ENCODE data around the gene FBXW8.

- TF ChIP-seq, protein P1, sequence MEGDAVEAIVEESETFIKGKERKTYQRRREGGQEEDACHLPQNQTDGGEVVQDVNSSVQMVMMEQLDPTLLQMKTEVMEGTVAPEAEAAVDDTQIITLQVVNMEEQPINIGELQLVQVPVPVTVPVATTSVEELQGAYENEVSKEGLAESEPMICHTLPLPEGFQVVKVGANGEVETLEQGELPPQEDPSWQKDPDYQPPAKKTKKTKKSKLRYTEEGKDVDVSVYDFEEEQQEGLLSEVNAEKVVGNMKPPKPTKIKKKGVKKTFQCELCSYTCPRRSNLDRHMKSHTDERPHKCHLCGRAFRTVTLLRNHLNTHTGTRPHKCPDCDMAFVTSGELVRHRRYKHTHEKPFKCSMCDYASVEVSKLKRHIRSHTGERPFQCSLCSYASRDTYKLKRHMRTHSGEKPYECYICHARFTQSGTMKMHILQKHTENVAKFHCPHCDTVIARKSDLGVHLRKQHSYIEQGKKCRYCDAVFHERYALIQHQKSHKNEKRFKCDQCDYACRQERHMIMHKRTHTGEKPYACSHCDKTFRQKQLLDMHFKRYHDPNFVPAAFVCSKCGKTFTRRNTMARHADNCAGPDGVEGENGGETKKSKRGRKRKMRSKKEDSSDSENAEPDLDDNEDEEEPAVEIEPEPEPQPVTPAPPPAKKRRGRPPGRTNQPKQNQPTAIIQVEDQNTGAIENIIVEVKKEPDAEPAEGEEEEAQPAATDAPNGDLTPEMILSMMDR (conservative IDR thresholded peaks at IDR 0.05): no peak
- TF ChIP-seq ZFX (IDR thresholded peaks at IDR 0.05): no peak
Observed at GRCh38 chr12:116990971-116991966, 80.5 kb downstream of the FBXW8 start.
